Mucosa of stomach (tissue), 1 donor: ENCODE data around the gene ARL5A.

Source experiments
- H3K27me3 ChIP-seq: one replicate; pipeline ENCODE4 v1.7.0; 2013; ENCODE audit warnings: mild to moderate bottlenecking, low read length; ENCODE audit not compliant: control insufficient read depth, insufficient read depth
- H3K36me3 ChIP-seq: one replicate; pipeline ENCODE4 v1.7.0; 2013; ENCODE audit warnings: low read length; ENCODE audit not compliant: control insufficient read depth, insufficient read depth
- H3K4me1 ChIP-seq: one replicate; pipeline ENCODE4 v1.7.0; 2013; ENCODE audit warnings: mild to moderate bottlenecking, low read length; ENCODE audit not compliant: control insufficient read depth, insufficient read depth
- H3K4me3 ChIP-seq: one replicate; pipeline ENCODE4 v1.7.0; 2013; ENCODE audit warnings: low read length
- H3K9ac ChIP-seq: one replicate; pipeline ENCODE4 v1.7.0; 2013; ENCODE audit warnings: mild to moderate bottlenecking, low read length, moderate library complexity
- H3K9me3 ChIP-seq: one replicate; pipeline ENCODE4 v1.7.0; 2013; ENCODE audit warnings: mild to moderate bottlenecking, low read length, moderate library complexity; ENCODE audit not compliant: control insufficient read depth
- donor health status: Pancreatic carcinoma.

The ARL5A gene

GRCh38 chr2:151791545-151791944 is 36.7 kb downstream of the ARL5A start:
- Histone ChIP-seq H3K27me3 (no peaks in the 10 kb centered on the region), H3K4me3 (no peak overlapping the region), H3K4me1 (no peaks in the 10 kb centered on the region), H3K9ac (no peak overlapping the region), H3K36me3 (no peaks in the 10 kb centered on the region), H3K9me3 (no peaks in the 10 kb centered on the region)

- H3K9ac ChIP-seq: no peak overlapping the region
- H3K36me3 ChIP-seq: no peaks in the 10 kb centered on the region
- no peaks in the 10 kb centered on the region for H3K4me1 ChIP-seq
- no peaks in the 10 kb centered on the region for H3K9me3 ChIP-seq
- H3K4me3 ChIP-seq: no peak overlapping the region
- no peaks in the 10 kb centered on the region for H3K27me3 ChIP-seq
Observed at GRCh38 chr2:151790689-151791088, 37.5 kb downstream of the ARL5A start.

- H3K36me3 ChIP-seq: no peaks in the 10 kb centered on the region
- H3K27me3 ChIP-seq: no peaks in the 10 kb centered on the region
- H3K4me3 ChIP-seq: no peak overlapping the region
- no peak overlapping the region for H3K9ac ChIP-seq
- H3K9me3 ChIP-seq: no peaks in the 10 kb centered on the region
- no peaks in the 10 kb centered on the region for H3K4me1 ChIP-seq
Observed at GRCh38 chr2:151789055-151789834, 39.0 kb downstream of the ARL5A start.

GRCh38 chr2:151786483-151786882 is 41.7 kb downstream of the ARL5A start:
- Histone ChIP-seq H3K9ac (no peak overlapping the region), H3K36me3 (no peaks in the 10 kb centered on the region), H3K9me3 (no peaks in the 10 kb centered on the region)

GRCh38 chr2:151786077-151786476 is 42.1 kb downstream of the ARL5A start:
- Histone ChIP-seq H3K9me3 (no peaks in the 10 kb centered on the region), H3K36me3 (no peaks in the 10 kb centered on the region), H3K27me3 (no peaks in the 10 kb centered on the region), H3K4me1 (no peaks in the 10 kb centered on the region), H3K4me3 (no peak overlapping the region), H3K9ac (no peak overlapping the region)

More at GRCh38 chr2:151786483-151786882, 41.7 kb downstream of the ARL5A start:
- H3K4me1 ChIP-seq: no peaks in the 10 kb centered on the region
- no peaks in the 10 kb centered on the region for H3K27me3 ChIP-seq
- no peak overlapping the region for H3K4me3 ChIP-seq

- Histone ChIP-seq H3K4me3 (no peak overlapping the region), H3K9ac (no peak overlapping the region), H3K27me3 (no peaks in the 10 kb centered on the region), H3K9me3 (no peaks in the 10 kb centered on the region), H3K4me1 (no peaks in the 10 kb centered on the region), H3K36me3 (no peaks in the 10 kb centered on the region)
Observed at GRCh38 chr2:151783133-151783520, 45.1 kb downstream of the ARL5A start.

- H3K9me3 ChIP-seq: no peaks in the 10 kb centered on the region
- H3K36me3 ChIP-seq: no peaks in the 10 kb centered on the region
- no peak overlapping the region for H3K4me3 ChIP-seq
Observed at GRCh38 chr2:151782378-151783132, 45.7 kb downstream of the ARL5A start.

GRCh38 chr2:151781642-151782041 is 46.6 kb downstream of the ARL5A start:
- no peaks in the 10 kb centered on the region for H3K36me3 ChIP-seq
- H3K9ac ChIP-seq: no peak overlapping the region

More at GRCh38 chr2:151782378-151783132, 45.7 kb downstream of the ARL5A start:
- no peak overlapping the region for H3K9ac ChIP-seq
- H3K27me3 ChIP-seq: no peaks in the 10 kb centered on the region
- H3K4me1 ChIP-seq: no peaks in the 10 kb centered on the region

GRCh38 chr2:151780938-151781337 is 47.3 kb downstream of the ARL5A start:
- no peaks in the 10 kb centered on the region for H3K27me3 ChIP-seq
- H3K4me1 ChIP-seq: no peaks in the 10 kb centered on the region
- H3K9ac ChIP-seq: no peak overlapping the region
- no peak overlapping the region for H3K4me3 ChIP-seq
- no peaks in the 10 kb centered on the region for H3K36me3 ChIP-seq
- H3K9me3 ChIP-seq: no peaks in the 10 kb centered on the region

More at GRCh38 chr2:151781642-151782041, 46.6 kb downstream of the ARL5A start:
- Histone ChIP-seq H3K27me3 (no peaks in the 10 kb centered on the region), H3K4me3 (no peak overlapping the region), H3K4me1 (no peaks in the 10 kb centered on the region), H3K9me3 (no peaks in the 10 kb centered on the region)

GRCh38 chr2:151777935-151778334 is 50.3 kb downstream of the ARL5A start:
- H3K27me3 ChIP-seq: no peaks in the 10 kb centered on the region
- H3K9ac ChIP-seq: no peak overlapping the region
- H3K4me3 ChIP-seq: no peak overlapping the region
- H3K36me3 ChIP-seq: no peaks in the 10 kb centered on the region
- peaks cover 5% of the 10 kb centered on the region for H3K4me1 ChIP-seq
- H3K9me3 ChIP-seq: no peaks in the 10 kb centered on the region

- no peaks in the 10 kb centered on the region for H3K27me3 ChIP-seq
- no peaks in the 10 kb centered on the region for H3K9me3 ChIP-seq
- H3K36me3 ChIP-seq: no peaks in the 10 kb centered on the region
- no peak overlapping the region for H3K4me3 ChIP-seq
- peaks cover 5% of the 10 kb centered on the region for H3K4me1 ChIP-seq
- H3K9ac ChIP-seq: no peak overlapping the region
Observed at GRCh38 chr2:151777487-151777886, 50.7 kb downstream of the ARL5A start.

- peaks cover 5% of the 10 kb centered on the region for H3K4me1 ChIP-seq
- no peak overlapping the region for H3K9ac ChIP-seq
- H3K9me3 ChIP-seq: no peaks in the 10 kb centered on the region
- no peaks in the 10 kb centered on the region for H3K36me3 ChIP-seq
- no peak overlapping the region for H3K4me3 ChIP-seq
- H3K27me3 ChIP-seq: no peaks in the 10 kb centered on the region
Observed at GRCh38 chr2:151776367-151776766, 51.9 kb downstream of the ARL5A start.
